Nephron progenitor cell (in vitro differentiated cells): ENCODE data around the gene DFFA.

ENCODE experiments used
- DNase-seq: peaks from one replicate; pipeline ENCODE4 v3.0.0; 2021
- H3K27ac Mint-ChIP-seq: 2 replicates; pipeline ENCODE4 v1.8.0; 2021; ENCODE audit warnings: mild to moderate bottlenecking, moderate library complexity, mixed read lengths
- H3K27me3 Mint-ChIP-seq: 2 replicates; pipeline ENCODE4 v1.8.0; 2021; ENCODE audit warnings: mild to moderate bottlenecking, low read depth, mixed read lengths; ENCODE audit not compliant: poor library complexity
- H3K36me3 Mint-ChIP-seq: 2 replicates; pipeline ENCODE4 v1.8.0; 2021; ENCODE audit warnings: low read depth, mixed read lengths
- H3K4me1 Mint-ChIP-seq: 2 replicates; pipeline ENCODE4 v1.8.0; 2021; ENCODE audit warnings: mixed read lengths
- H3K4me3 Mint-ChIP-seq: 2 replicates; pipeline ENCODE4 v1.8.0; 2021; ENCODE audit warnings: mild to moderate bottlenecking, moderate library complexity, mixed read lengths
- H3K9me3 Mint-ChIP-seq: 2 replicates; pipeline ENCODE4 v1.8.0; 2021; ENCODE audit warnings: mild to moderate bottlenecking, moderate library complexity, mixed read lengths
- TF ChIP-seq, protein P1 (sequence below): fragments of 200-600 bp; sonication (generic); IDR thresholded peaks from 2 replicates; pipeline ENCODE4 v1.5.0; 2021; ENCODE audit warnings: antibody characterized with exemption

Gene DFFA

DNA sequence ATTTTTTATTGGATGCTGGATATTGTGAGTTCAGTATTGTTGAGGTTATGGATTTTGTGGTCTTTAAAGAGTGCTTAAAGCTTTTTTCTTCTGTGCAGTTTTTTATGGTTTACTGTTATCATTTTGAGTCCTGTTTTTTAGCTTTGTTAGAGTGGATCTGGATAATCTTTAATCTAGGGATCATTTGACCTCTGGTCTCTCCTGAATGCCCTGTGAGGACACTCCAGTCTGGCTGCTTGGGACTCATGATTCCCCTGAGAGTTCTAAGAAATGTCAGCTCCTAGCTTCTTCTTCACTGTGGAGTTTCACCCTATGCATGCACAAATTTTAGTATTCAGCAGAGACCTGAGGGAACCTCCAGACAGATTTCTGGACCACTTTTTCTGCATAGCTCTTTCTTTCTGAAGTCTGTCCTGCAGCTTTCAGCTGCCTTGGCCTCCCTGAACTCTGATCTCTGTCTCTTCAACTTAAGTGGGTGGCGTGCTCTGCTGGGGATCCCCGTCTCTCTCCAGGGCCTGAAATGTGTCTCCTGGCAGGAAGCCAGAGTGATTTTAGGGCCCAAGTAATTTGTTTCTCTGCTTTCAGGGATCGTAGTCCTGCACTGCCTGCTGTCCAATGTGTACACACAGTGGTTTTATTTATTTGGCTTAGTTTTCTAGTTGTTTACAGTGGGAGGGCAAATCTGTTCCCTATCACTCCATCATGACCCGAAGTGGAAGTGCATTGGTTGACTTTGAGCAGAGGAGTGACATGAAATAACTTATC is 17.1 kb upstream of the DFFA start:
- H3K4me3 Mint-ChIP-seq, result no peak overlapping the region
- H3K27me3 Mint-ChIP-seq, result peaks cover 3% of the 10 kb centered on the region
- H3K36me3 Mint-ChIP-seq, result peaks cover 33% of the 10 kb centered on the region
- no peak for DNase-seq
- H3K4me1 Mint-ChIP-seq, result peaks cover 40% of the 10 kb centered on the region
- H3K9me3 Mint-ChIP-seq, result peaks cover 13% of the 10 kb centered on the region
- H3K27ac Mint-ChIP-seq, result peak overlapping the region; percentile 90
- TF ChIP-seq, protein P1, sequence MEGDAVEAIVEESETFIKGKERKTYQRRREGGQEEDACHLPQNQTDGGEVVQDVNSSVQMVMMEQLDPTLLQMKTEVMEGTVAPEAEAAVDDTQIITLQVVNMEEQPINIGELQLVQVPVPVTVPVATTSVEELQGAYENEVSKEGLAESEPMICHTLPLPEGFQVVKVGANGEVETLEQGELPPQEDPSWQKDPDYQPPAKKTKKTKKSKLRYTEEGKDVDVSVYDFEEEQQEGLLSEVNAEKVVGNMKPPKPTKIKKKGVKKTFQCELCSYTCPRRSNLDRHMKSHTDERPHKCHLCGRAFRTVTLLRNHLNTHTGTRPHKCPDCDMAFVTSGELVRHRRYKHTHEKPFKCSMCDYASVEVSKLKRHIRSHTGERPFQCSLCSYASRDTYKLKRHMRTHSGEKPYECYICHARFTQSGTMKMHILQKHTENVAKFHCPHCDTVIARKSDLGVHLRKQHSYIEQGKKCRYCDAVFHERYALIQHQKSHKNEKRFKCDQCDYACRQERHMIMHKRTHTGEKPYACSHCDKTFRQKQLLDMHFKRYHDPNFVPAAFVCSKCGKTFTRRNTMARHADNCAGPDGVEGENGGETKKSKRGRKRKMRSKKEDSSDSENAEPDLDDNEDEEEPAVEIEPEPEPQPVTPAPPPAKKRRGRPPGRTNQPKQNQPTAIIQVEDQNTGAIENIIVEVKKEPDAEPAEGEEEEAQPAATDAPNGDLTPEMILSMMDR, result no peak

DNA sequence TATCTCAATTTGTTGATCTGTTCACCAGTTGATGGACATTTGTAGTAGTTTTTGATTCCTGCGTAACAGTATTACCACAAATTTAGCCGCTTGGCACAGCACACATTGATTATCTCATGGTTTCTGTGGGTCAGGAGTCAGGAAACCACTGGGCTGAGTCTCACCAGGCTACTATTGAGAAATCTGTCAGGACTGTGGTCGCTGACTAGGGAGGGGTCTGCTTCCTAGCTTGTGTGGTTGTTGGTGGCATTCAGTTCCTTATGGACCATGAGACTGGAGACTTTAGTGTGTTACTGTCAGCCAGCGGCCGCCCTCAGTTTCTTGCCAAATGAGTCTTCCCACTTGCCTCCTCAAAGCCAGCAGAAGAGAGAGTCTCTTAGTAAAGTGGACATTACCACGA is 12.2 kb upstream of the DFFA start:
- no peak for DNase-seq
- Mint-ChIP-seq H3K36me3 (peaks cover 38% of the 10 kb centered on the region), H3K9me3 (peaks cover 13% of the 10 kb centered on the region), H3K4me1 (peaks cover 15% of the 10 kb centered on the region), H3K4me3 (no peak overlapping the region), H3K27me3 (no peaks in the 10 kb centered on the region), H3K27ac (no peak overlapping the region)
- TF ChIP-seq, protein P1, result no peak

DNA sequence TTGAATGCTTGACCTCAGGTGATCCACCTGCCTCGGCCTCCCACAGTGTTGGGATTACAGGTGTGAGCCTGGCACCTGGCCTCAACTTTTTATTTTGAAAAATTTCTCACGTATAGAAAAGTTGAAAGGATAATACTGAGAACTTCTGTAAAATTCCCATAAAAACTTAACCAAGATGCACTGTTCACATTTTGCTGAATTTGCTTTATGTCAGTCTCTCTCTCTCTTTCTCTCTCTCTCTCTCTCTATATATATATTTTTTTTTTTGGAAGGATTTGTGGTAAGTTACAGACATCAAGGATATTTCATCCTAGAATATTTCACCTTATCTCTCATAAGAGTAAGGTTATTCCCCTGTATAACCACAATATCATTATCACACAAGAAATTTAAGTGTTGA is 8.3 kb upstream of the DFFA start:
- no peak for DNase-seq
- TF ChIP-seq, protein P1, result no peak
- H3K9me3 Mint-ChIP-seq, result peaks cover 5% of the 10 kb centered on the region
- H3K36me3 Mint-ChIP-seq, result peaks cover 22% of the 10 kb centered on the region
- no peaks in the 10 kb centered on the region for H3K27me3 Mint-ChIP-seq
- no peak overlapping the region for H3K4me3 Mint-ChIP-seq
- peaks cover 16% of the 10 kb centered on the region for H3K4me1 Mint-ChIP-seq
- no peak overlapping the region for H3K27ac Mint-ChIP-seq

DNA sequence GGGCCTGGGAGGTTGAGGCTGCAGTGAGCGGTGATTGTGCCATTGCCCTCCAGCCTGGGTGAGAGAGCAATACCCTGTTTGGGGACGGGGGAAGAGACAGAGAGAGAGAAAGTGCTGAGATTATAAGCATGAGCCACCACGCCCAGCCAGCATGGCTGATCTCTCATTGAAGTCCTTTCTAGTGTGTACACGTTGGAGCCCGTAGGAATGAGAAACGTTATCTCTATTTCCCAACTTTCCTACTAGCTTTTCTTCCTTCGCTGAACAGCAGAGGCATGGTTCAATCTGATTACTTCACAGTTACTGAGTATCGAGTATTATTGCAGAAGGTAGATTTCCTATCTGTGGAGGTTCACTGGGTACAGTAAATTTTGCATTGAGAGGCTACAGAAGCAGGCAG is 7.0 kb upstream of the DFFA start:
- no peak overlapping the region for H3K4me3 Mint-ChIP-seq
- TF ChIP-seq, protein P1, result no peak
- peaks cover 12% of the 10 kb centered on the region for H3K36me3 Mint-ChIP-seq
- no peaks in the 10 kb centered on the region for H3K27me3 Mint-ChIP-seq
- H3K27ac Mint-ChIP-seq, result peak overlapping the region; percentile 82
- H3K4me1 Mint-ChIP-seq, result peaks cover 18% of the 10 kb centered on the region
- H3K9me3 Mint-ChIP-seq, result no peaks in the 10 kb centered on the region
- DNase-seq, result no peak

DNA sequence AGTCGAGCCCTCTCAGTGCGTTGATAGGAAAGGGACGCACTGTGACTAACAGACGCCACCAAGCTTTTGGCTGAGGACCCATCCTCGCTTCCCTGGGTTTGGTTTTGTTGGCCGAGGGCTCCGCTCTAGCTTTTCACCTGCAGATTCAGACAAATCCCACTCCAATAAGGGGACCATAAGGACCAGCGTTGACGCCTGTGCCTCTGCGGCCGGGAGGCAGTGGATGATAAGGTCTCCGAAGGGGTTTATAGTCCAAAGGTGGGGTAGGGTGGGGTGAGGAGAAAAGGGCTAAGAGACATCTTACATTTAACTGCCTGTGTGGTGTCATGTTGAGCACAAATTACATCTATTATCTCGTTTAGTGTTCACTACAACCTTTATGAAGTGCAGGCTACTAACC is 3.2 kb upstream of the DFFA start:
- Mint-ChIP-seq H3K27ac (peak overlapping the region; percentile 91), H3K4me3 (peak overlapping the region; percentile 93), H3K36me3 (peaks cover 5% of the 10 kb centered on the region)

More for the DNA sequence above, 3.2 kb upstream of the DFFA start:
- no peak for DNase-seq
- H3K9me3 Mint-ChIP-seq, result no peaks in the 10 kb centered on the region
- TF ChIP-seq, protein P1, result no peak
- no peaks in the 10 kb centered on the region for H3K27me3 Mint-ChIP-seq
- peaks cover 42% of the 10 kb centered on the region for H3K4me1 Mint-ChIP-seq
